Neural progenitor cell (in vitro differentiated cells): ENCODE data around the gene OR6S1. TPM values are rescaled to one million over a fixed set of nuclear protein-coding genes. Genes with fewer than 3 reads are reported as not detected.

Source experiments
- DNase-seq: peaks from one replicate; pipeline ENCODE4 v3.0.0-alpha.2; 2016; ENCODE audit warnings: low spot score
- H2AFZ ChIP-seq: fragments of 200-600 bp; sonication (generic); replicated peaks from 2 replicates; pipeline ENCODE4 v1.6.1; 2016; ENCODE audit warnings: antibody characterized with exemption
- H3F3A ChIP-seq: fragments of 200-600 bp; sonication (generic); 2 replicates; pipeline ENCODE4 v1.6.1; 2016; ENCODE audit warnings: antibody characterized with exemption, low read depth
- H3K27ac ChIP-seq: fragments of 200-600 bp; sonication (generic); 2 replicates; pipeline ENCODE4 v1.5.1; 2016; ENCODE audit warnings: mild to moderate bottlenecking
- H3K27me3 ChIP-seq: fragments of 200-600 bp; sonication (generic); 2 replicates; pipeline ENCODE4 v1.6.1; 2016; ENCODE audit warnings: mild to moderate bottlenecking, moderate library complexity
- H3K36me3 ChIP-seq: fragments of 200-600 bp; sonication (generic); 2 replicates; pipeline ENCODE4 v1.5.1; 2016
- H3K4me1 ChIP-seq: fragments of 200-600 bp; sonication (generic); 2 replicates; pipeline ENCODE4 v1.6.1; 2016; ENCODE audit warnings: mixed run types
- H3K4me2 ChIP-seq: fragments of 200-600 bp; sonication (generic); 2 replicates; pipeline ENCODE4 v1.6.1; 2016
- H3K4me3 ChIP-seq: fragments of 200-600 bp; sonication (generic); 2 replicates; pipeline ENCODE4 v1.5.1; 2016
- H3K79me2 ChIP-seq: fragments of 200-600 bp; sonication (generic); 2 replicates; pipeline ENCODE4 v1.6.1; 2016; ENCODE audit warnings: low read depth
- H3K9ac ChIP-seq: fragments of 200-600 bp; sonication (generic); 2 replicates; pipeline ENCODE4 v1.6.1; 2016
- H3K9me3 ChIP-seq: fragments of 200-600 bp; sonication (generic); 2 replicates; pipeline ENCODE4 v1.5.1; 2016; ENCODE audit warnings: low read depth
- H4K20me1 ChIP-seq: fragments of 200-600 bp; sonication (generic); 2 replicates; pipeline ENCODE4 v1.6.1; 2016; ENCODE audit warnings: low read depth
- H3K27ac Mint-ChIP-seq: 3 replicates; pipeline ENCODE4 v1.8.0; 2021; ENCODE audit warnings: mixed read lengths
- H3K27me3 Mint-ChIP-seq: 2 replicates; pipeline ENCODE4 v1.8.0; 2022; ENCODE audit warnings: low read depth, mild to moderate bottlenecking, inconsistent platforms, moderate library complexity, mixed read lengths; ENCODE audit not compliant: insufficient read depth
- H3K36me3 Mint-ChIP-seq: 3 replicates; pipeline ENCODE4 v1.8.0; 2021; ENCODE audit warnings: mixed read lengths
- H3K4me1 Mint-ChIP-seq: 3 replicates; pipeline ENCODE4 v1.8.0; 2021; ENCODE audit warnings: mixed read lengths
- H3K4me3 Mint-ChIP-seq: 3 replicates; pipeline ENCODE4 v1.8.0; 2021; ENCODE audit warnings: mild to moderate bottlenecking, moderate library complexity, mixed read lengths
- H3K9me3 Mint-ChIP-seq: 3 replicates; pipeline ENCODE4 v1.8.0; 2020; ENCODE audit warnings: mixed read lengths
- CTCF ChIP-seq: fragments of 200-600 bp; sonication (generic); IDR thresholded peaks from 2 replicates; pipeline ENCODE4 v1.5.1; 2017; ENCODE audit warnings: antibody characterized with exemption, mild to moderate bottlenecking
- EZH2 ChIP-seq: fragments of 200-600 bp; sonication (generic); IDR thresholded peaks from 2 replicates; pipeline ENCODE4 v1.6.1; 2017; ENCODE audit warnings: antibody characterized with exemption, mild to moderate bottlenecking, moderate library complexity
- EZH2phosphoT487 ChIP-seq: fragments of 200-600 bp; sonication (generic); IDR thresholded peaks from 2 replicates; pipeline ENCODE4 v1.6.1; 2017; ENCODE audit warnings: antibody characterized with exemption
- total RNA-seq: library from RNA; depleted of rRNA; stranded (reverse); fragments of >200 nt; gene quantifications from 2 replicates; pipeline ENCODE4 v1.2.3, GENCODE V29; 2015; ENCODE audit warnings: low replicate concordance

The OR6S1 gene
- total RNA-seq, 1 donor from 2014 or later, result not detected

DNA sequence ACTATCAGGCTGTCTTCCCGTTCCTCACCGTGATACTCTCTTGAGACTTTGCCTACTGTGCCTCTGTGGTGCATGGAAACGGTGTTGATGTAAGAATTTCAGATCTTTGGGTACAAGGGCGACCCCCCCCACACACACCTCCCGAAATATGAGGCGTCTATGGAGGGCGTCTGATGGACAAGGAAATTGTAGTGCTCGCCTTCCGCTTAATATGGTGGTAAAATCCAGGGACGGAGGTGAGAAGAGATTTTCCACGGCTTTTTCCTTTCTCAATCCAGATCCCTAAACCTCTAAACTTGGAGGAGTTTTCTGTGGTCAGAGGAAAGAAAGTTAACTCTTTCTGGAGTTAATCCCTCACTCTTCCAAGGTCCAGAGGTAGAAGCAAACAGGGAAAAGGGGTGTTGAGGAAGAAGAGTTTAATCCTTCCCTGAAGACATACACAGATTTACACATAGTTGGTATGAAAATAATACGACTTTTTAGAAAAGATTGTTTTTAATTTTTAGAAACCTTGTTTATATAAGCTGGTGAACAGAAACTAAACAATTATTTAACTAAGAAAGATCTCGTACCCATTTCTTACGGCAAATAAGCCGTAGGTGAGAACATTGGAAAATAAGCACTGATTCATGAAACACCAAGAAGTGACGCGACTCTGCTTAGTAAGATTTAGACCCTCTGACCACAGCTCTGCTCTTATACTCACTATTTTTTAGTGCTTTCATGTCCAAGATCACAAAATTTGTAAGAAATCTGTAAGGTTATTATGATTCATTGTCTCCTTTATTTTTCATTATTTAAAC is 27.3 kb downstream of the OR6S1 start:
- peak; percentile 64 for DNase-seq
- no peaks in the 10 kb centered on the region for H3K4me1 ChIP-seq
- H3K27ac Mint-ChIP-seq, result no peak overlapping the region

GRCh38 chr14:20613094-20614037 is 28.1 kb downstream of the OR6S1 start:
- no peaks in the 10 kb centered on the region for H3K9me3 ChIP-seq
- no peaks in the 10 kb centered on the region for H3K36me3 Mint-ChIP-seq
- H3K4me3 Mint-ChIP-seq, result no peak overlapping the region
- no peak overlapping the region for H3K9ac ChIP-seq
- no peak overlapping the region for H3K27ac Mint-ChIP-seq
- no peaks in the 10 kb centered on the region for H3K27me3 Mint-ChIP-seq
- no peak overlapping the region for H3K27ac ChIP-seq
- peaks cover 6% of the 10 kb centered on the region for H3K4me1 Mint-ChIP-seq
- peak overlapping the region; percentile 68 for H3K4me2 ChIP-seq
- H3K79me2 ChIP-seq, result no peaks in the 10 kb centered on the region
- DNase-seq, result peak; percentile 95
- H3K27me3 ChIP-seq, result peaks cover 27% of the 10 kb centered on the region
- H3K4me3 ChIP-seq, result peak overlapping the region; percentile 72
- H3F3A ChIP-seq, result peaks cover 17% of the 10 kb centered on the region
- TF ChIP-seq CTCF, result peak; percentile 77
- TF ChIP-seq EZH2phosphoT487, result no peak
- TF ChIP-seq EZH2, result no peak
- H2AFZ ChIP-seq, result peak overlapping the region; percentile 90
- no peaks in the 10 kb centered on the region for H4K20me1 ChIP-seq
- no peaks in the 10 kb centered on the region for H3K4me1 ChIP-seq
- no peaks in the 10 kb centered on the region for H3K36me3 ChIP-seq
- H3K9me3 Mint-ChIP-seq, result peaks cover 2% of the 10 kb centered on the region

More for the DNA sequence above, 27.3 kb downstream of the OR6S1 start:
- Histone ChIP-seq H3K4me2 (peak overlapping the region; percentile 68), H4K20me1 (no peaks in the 10 kb centered on the region), H3K9me3 (no peaks in the 10 kb centered on the region), H2AFZ (peak overlapping the region; percentile 90), H3K27me3 (peaks cover 36% of the 10 kb centered on the region), H3K4me3 (peak overlapping the region; percentile 72), H3K36me3 (no peaks in the 10 kb centered on the region), H3K9ac (no peak overlapping the region), H3K79me2 (no peaks in the 10 kb centered on the region), H3F3A (peaks cover 17% of the 10 kb centered on the region), H3K27ac (no peak overlapping the region)
- H3K4me1 Mint-ChIP-seq, result peaks cover 6% of the 10 kb centered on the region
- no peaks in the 10 kb centered on the region for H3K36me3 Mint-ChIP-seq
- no peaks in the 10 kb centered on the region for H3K27me3 Mint-ChIP-seq
- peaks cover 2% of the 10 kb centered on the region for H3K9me3 Mint-ChIP-seq
- H3K4me3 Mint-ChIP-seq, result no peak overlapping the region
- no peak for TF ChIP-seq EZH2phosphoT487
- TF ChIP-seq EZH2, result no peak
- TF ChIP-seq CTCF, result no peak

DNA sequence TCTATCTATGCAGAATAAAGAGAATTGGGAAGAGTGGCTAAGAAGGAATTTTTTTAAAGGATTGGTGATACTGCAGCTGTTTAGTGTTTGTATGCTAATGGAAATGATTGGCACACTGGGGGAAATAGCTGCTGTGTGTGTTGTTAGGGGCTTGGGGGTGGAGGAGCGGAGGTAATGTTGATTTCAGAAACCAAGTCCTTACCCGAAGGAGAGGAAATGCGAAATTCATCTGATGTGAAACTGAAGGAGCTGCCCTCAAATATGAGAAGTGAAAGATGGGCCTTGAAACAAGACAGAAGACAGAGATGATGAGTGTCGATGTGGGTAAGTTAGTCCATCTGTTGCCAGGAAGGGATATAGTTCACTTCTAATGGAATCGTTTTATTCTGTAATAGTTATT is 29.1 kb downstream of the OR6S1 start:
- H3F3A ChIP-seq, result peaks cover 17% of the 10 kb centered on the region
- DNase-seq, result no peak
- no peak overlapping the region for H2AFZ ChIP-seq
- no peak overlapping the region for H3K27ac ChIP-seq
- H3K9me3 ChIP-seq, result no peaks in the 10 kb centered on the region
- H3K27me3 Mint-ChIP-seq, result no peaks in the 10 kb centered on the region
- H3K4me1 ChIP-seq, result no peaks in the 10 kb centered on the region
- H3K36me3 ChIP-seq, result no peaks in the 10 kb centered on the region
- no peak overlapping the region for H3K4me3 Mint-ChIP-seq
- H4K20me1 ChIP-seq, result no peaks in the 10 kb centered on the region
- no peak overlapping the region for H3K4me2 ChIP-seq
- H3K27me3 ChIP-seq, result peaks cover 27% of the 10 kb centered on the region
- H3K9ac ChIP-seq, result no peak overlapping the region
- no peaks in the 10 kb centered on the region for H3K36me3 Mint-ChIP-seq
- TF ChIP-seq EZH2phosphoT487, result no peak
- TF ChIP-seq CTCF, result no peak
- TF ChIP-seq EZH2, result no peak
- H3K9me3 Mint-ChIP-seq, result peaks cover 2% of the 10 kb centered on the region
- H3K79me2 ChIP-seq, result no peaks in the 10 kb centered on the region
- H3K27ac Mint-ChIP-seq, result no peak overlapping the region
- H3K4me1 Mint-ChIP-seq, result peaks cover 6% of the 10 kb centered on the region
- no peak overlapping the region for H3K4me3 ChIP-seq
